Measurements from ENCODE around the gene CRY2.
"Not testable (repeated sequence)": the region's sequence is repeated elsewhere in the genome, so short reads cannot be mapped to it uniquely, and the experiment has no call there.

CRY2 gene

DNA sequence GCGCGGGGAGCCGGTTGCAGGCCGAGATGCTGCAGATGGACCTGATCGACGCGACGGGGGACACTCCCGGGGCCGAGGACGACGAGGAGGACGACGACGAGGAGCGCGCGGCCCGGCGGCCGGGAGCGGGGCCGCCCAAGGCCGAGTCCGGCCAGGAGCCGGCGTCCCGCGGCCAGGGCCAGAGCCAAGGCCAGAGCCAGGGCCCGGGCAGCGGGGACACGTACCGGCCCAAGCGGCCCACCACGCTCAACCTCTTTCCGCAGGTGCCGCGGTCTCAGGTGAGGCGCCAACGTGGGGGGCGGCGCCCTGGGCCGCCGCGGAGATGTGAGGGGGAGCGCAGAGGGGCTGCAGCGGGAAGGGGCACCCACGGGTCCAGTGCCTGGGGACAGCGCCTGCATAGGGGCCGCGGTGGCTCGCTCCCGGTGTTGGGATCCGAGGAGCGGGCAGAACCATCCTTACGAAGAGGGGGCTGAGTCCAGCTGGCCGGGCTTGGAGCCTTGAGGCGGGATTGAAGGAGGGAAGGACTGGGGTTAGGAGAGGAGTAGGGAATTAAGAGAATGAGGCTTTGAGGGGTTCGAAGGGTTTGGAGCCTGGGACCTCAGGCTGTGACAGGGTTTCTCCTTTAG, 53.0 kb downstream of the CRY2 start:
- DNase-seq: not testable (repeated sequence)

DNA sequence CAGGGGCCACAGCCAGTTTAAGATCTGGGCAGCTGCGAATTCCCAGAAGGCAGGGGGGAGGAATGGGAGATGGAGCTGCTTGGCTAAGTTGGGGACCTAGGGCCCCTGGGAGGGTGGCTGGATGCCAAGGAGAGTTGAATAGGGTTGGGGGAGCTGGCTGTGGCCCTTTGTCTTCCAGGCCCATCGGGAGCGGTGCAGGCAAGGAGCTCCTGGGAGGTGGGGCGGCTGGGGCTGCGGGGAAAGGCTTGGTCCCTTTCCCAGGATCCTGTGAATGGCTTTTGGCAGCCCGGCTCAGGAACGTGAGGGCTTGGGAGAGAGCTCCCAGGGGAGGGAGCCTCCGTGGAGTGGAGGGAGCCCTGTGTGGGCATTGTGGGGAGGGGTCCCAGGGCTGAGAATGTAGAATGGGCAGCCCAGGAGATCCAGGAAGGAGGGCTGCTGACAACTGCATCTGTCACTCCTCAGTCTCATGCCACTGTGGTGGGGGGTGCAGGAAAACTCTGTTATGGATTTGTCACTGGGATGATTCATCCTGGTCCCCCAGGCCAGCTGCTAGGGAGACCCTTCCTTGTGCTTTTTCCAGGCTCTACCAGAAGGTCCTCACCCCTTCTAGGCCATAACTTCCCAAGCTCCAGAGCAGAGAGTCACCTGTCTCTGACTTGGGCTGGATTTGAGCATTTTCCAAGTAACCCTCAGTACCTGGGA, 53.8 kb downstream of the CRY2 start:
- no peak for DNase-seq

DNA sequence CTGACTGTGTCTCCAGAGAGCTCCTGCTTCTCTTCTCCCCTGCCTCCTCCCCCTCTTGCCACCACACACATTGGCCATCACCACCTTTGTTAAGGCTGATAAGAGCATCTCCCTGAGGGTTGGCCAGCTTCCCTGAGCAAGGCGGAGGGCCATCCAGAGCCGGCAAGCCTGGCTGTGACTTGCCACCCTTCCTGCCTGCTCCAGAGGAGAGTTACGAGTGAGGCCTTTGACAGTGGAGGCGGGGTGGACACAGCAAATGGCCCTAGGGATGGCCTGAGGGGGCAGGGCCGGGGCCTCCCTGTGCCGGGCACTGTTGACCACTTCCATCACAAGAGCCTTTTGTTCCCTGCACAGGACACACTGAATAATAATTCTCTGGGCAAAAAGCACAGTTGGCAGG, 54.4 kb downstream of the CRY2 start:
- DNase-seq: no peak

DNA sequence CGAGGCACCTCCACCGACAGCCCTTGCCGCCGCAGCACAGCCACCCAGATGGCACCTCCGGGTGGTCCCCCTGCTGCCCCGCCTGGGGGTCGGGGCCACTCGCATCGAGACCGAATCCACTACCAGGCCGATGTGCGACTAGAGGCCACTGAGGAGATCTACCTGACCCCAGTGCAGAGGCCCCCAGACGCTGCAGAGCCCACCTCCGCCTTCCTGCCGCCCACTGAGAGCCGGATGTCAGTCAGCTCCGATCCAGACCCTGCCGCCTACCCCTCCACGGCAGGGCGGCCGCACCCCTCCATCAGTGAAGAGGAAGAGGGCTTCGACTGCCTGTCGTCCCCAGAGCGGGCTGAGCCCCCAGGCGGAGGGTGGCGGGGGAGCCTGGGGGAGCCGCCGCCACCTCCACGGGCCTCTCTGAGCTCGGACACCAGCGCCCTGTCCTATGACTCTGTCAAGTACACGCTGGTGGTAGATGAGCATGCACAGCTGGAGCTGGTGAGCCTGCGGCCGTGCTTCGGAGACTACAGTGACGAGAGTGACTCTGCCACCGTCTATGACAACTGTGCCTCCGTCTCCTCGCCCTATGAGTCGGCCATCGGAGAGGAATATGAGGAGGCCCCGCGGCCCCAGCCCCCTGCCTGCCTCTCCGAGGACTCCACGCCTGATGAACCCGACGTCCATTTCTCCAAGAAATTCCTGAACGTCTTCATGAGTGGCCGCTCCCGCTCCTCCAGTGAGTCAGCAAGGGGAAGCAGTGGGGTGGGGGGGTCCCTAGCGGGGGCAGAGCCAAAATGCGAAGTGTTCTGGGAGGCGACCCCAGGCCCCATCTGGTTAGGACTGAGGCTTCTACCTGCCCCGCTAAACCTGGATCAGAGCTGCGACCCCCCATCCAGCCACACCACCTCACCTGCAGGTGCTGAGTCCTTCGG, 55.4 kb downstream of the CRY2 start:
- DNase-seq: no peak

DNA sequence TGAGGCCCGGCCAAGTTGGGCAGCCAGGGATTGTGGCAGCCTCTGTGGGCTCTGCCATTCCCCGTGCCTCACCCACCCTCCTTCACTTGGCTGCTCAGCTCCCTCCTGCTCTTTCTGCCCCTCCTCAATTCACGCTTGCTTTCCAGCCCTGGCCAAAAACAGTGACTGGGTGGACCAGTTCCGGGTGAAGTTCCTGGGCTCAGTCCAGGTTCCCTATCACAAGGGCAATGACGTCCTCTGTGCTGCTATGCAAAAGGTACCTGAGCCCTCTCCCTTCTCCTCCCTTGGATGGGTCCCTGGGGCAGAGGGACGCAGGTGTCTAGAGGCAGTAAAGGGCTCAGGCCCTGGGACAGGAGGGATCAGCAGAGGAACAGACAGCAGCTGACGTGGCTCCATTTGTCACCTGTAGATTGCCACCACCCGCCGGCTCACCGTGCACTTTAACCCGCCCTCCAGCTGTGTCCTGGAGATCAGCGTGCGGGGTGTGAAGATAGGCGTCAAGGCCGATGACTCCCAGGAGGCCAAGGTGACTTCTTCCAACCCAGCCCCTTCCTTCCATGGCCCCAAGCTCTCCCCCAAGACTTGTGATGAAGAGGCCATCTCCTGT, 57.1 kb downstream of the CRY2 start:
- DNase-seq: no peak

DNA sequence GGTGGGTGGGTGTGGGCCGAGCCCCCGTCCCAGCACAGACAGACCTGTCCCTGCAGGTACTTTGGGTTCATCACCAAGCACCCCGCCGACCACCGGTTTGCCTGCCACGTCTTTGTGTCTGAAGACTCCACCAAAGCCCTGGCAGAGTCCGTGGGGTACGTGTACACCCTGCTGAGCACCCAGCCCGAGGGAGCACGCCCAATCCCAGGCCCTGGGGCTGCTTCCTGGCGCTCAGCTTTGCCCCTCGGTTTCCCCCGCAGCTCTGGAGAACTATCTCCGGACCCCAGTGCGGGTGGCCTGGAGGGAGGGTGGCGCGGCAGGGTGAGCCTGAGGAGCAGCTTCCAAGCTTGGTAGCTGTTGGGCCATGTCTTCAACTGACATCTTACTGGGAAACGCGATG, 57.8 kb downstream of the CRY2 start:
- DNase-seq: no peak

DNA sequence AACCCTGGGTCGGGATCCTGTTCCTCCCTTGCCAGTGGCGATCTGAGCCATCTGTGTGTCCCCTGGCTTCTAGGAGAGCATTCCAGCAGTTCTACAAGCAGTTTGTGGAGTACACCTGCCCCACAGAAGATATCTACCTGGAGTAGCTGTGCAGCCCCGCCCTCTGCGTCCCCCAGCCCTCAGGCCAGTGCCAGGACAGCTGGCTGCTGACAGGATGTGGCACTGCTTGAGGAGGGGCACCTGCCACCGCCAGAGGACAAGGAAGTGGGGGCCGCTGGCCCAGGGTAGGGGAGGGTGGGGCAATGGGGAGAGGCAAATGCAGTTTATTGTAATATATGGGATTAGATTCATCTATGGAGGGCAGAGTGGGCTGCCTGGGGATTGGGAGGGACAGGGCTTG, 58.3 kb downstream of the CRY2 start:
- not testable (repeated sequence) for DNase-seq

DNA sequence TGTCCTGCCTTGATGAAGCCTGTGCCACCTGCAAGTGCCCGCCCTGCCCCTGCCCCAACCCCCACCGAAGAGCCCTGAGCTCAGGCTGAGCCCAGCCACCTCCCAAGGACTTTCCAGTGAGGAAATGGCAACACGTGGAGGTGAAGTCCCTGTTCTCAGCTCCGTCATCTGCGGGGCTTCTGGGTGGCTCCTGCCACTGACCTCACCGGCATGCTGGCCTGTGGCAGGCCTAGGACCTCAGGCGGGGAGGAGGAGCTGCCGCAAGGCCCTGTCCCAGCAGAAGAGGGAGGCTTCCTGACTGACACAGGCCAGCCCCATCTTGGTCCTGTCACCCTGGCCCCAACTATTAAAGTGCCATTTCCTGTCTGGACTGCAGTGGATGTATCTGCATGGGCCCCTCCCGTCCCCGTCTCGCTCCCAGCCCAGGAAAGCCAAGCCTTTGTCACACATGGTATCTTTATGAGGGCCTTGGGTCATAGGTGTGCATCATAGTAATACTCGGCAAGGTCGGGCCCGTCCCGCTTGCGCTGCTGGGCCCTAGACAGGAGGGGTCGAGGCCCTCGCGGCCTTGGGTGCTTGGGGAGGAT, 58.9 kb downstream of the CRY2 start:
- no peak for DNase-seq

DNA sequence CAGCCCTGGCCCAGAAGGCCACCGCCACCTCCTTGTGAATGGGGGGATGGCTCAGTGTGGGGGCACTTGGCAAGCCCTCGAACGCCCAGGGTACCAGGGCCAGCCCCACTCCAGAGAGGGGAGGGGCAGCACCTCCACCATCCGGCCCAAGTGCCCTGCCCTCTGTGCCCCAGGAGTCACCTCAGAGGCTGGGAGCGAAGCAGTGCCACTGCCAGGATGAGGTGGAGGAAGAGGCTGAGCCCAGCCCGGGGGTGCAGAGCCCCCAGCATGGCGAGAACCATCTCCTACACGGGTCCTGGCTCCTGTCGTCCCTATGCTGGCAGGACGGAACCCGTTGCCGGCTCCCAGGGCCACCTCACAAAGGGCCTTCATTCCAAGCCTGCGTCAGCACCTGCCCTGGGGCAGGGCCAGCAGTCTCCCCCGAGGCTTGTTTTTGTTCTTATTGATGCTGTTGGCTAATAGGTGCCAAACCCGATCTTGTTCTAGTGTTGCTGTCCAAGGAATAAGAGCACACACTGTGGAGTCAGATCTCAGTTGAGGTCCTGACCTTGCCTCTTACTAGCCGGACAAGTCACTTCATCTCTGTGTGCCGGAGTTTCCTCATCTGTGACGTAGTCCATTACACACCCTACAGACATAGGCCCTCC, 59.8 kb downstream of the CRY2 start, which contains the start of gene FREY1:
Gene FREY1 (minus strand): TSS at position 307 of the 647 bp plus-strand sequence. CDS start 26 bp downstream, at position 281.
- no peak for DNase-seq

DNA sequence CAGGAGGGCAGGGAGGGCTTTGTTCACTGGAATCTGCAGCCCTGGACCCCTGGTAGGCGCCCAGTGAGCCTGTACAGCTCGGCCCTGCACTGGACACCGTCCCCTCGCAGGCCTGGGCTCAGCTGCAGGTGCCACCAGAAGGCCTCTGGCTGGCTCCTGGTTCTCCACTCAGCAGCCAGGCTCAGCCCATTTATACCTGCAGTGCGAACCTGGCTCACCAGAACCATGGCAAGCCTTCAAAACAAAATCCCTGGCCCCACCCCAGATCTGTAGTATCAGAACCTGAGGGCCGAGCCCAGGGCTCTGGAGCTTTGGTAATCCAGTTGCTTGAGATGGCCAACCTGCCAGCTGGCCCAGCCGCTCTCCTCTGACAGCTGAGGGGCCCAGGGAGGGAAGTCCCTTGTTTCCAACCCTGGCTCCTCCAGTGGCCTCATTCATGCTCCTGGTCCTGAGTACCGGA, 60.7 kb downstream of the CRY2 start:
- no peak for DNase-seq

DNA sequence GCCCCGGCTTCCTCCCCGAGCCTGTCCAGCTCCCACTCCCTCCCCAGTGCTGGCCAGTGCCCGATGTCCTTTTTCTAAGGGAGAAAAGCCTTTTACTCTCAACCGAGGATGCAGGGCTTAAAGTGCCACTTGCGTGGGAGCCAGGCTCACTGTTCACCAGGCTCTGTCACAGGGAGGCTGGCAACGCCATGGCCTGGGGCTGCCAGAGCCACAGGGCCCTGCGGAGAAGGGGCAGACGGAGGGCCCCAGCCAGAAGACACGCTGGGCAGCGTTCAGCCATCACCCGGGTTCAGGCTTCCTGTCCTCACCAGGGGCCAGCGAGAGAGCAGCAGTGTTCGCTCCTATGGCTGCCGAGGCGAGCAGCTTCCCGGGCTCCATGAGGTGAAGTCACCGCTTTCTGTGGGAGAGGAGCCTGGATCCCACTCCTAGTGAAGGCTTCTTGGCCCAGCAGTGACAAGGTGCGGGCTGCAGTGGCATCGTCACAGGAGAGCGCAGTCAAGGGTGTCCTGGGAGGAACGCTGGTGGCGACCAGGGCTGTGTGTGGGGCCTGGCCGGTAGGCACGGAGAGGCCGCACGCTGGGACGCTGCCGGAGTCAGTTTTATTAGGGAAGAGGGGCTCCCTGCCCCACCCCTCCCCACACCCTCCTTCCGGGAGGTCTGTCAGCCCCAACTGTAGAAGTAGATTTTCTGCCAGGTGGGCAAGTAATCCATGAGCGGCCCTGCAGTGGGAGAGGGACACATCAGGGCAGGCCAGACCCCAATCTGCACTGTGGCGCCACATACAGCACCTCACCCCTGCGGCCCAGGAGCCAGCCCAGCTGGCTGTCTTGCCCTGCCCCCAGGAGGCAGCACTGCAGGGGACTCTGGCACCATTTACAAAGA, 62.6 kb downstream of the CRY2 start:
- DNase-seq: no peak

DNA sequence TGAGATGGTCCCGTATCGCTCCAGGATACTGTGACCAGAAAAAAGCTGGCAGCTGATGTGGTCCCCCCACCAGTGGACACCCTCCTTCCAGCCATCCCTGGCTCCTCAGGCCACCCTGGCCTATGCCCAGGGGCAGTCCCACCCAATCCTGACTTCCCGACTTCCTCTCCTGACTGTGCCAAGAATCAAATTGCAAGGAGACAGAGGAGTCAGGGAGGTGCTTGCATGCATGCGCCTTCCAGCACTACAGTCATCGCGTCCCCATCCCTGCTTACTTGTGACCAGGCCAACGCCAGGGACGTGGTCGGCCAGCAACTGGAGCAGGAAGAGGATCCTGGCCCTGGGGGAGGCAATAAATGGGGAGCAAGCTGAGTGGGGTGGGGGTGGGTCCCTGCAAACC, 63.3 kb downstream of the CRY2 start:
- DNase-seq: no peak

DNA sequence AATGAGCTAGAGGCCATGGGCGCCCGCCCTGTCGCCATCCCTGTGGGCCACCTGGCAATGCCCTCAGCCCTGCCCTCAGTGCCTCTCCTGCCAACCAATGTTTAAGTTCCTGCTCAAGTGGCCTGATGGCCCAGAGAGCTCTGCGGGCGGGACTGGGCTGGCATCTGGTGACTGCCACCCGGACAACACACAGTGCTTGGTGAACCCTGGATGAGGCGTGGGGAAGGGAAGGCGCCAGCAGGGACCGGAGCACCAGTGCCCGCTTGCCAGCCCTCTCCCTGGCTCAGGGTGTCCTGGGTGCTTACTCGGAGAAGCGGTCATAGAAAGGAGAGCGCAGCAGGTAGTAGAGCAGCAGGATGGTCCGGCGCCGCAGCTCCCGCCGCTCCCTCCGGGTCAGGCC, 66.2 kb downstream of the CRY2 start:
- DNase-seq: no peak

DNA sequence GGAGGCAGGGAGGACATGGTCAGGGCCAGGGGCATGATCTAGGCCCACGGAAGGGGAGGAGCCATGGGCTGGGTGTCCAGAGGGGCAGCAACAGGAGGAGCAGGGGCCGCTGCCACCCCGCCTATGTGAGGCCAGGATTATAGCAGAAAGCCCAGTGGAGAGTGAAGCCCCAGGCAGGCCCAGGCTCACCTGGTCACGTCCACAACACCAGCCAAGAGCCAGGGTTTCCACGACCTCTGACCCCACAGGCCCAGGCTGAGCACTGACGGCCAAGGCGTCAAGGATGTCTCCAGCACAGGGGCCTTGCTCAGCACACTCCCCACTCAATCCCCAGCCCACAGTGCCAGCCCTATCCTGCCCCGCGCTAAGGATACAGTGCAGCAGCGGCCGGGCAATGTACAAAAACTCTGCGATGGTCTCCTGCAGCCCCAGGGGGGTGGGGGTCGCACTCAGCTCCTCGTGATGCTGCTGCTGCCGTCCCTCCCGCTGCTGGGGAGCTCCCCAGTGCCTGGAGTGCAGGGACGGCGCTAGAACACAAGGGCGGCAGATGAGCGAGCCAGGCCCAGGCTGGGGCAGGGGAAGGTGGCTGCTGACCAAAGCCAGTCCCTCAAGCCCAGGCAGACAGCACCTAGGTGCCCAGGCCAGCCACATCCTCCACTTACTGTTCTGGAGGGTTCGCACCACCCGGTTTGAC, 66.8 kb downstream of the CRY2 start:
- DNase-seq: no peak

DNA sequence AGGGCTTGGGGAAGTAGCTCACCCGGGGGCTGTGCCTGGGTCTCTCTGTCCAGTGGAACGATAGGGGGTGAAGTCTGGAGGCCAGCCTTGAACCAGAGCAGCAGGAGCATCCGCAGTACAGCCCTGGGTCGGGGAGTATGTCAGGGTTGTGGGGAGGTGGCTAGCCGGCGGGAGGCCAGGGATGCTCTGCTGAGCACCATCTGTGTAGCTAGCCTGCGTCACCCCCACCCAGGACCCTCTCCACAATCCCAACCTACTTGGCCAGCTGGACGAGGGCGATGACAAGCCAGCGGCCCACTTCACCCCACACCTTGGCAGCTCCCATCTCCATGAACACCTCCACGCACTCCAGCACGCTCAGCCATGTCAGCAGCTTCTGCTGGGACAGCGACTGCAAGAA, 68.2 kb downstream of the CRY2 start:
- no peak for DNase-seq

DNA sequence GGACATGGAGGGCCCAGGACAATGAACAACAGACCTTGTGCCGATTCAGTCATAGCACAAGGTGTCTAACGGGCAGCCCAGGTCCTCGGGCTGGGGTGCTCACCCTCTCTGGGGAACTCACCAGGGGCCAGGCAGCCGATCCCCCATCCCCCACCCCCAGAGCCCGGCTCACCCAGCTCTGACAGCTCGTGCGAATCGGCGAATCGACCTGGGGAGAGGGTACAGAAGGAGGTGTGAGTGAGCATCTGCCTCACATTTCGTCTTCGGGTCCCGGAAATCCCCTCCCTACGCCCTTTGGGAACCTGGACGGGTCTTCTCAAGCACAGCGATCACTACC, 70.0 kb downstream of the CRY2 start:
- no peak for DNase-seq

DNA sequence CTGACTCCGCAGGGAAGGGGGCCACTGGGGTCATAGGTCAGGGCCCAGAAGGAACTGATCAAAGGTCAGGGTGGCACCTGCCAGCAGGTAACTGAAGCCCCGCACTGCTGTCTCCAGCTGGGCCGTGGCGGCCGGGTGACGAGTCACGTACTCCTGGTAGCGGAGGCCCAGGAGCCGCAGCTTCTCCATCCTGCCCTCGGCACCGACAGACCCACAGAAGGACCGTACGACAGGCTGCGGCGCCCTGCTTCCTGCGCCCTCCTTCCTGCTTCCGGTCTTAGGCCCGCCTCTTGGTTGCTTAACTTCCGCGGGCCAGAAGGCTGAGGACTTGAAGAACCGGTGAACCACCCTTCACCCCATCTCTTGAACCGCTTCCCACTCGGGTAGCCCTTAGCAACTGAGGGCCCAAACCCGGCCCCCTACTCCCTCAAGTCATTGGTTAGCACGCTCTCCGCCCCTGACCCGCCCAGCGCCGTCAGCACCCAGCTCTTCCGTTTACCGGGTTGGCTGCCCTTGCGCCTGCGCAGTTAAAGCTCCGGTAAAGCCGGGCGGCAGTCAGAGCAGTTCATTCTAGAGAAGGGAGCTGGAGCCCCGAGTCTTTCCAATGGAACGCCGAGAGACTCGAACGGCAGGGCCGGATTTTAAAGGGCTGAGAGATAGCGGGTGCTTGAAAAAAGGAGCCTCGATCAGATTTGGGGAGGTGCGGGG, 70.5 kb downstream of the CRY2 start, which contains the start of gene PEX16:
Gene PEX16 (minus strand): TSS at position 255 of the 708 bp plus-strand sequence. CDS start 66 bp downstream, at position 189.
- peak; percentile 94 for DNase-seq

DNA sequence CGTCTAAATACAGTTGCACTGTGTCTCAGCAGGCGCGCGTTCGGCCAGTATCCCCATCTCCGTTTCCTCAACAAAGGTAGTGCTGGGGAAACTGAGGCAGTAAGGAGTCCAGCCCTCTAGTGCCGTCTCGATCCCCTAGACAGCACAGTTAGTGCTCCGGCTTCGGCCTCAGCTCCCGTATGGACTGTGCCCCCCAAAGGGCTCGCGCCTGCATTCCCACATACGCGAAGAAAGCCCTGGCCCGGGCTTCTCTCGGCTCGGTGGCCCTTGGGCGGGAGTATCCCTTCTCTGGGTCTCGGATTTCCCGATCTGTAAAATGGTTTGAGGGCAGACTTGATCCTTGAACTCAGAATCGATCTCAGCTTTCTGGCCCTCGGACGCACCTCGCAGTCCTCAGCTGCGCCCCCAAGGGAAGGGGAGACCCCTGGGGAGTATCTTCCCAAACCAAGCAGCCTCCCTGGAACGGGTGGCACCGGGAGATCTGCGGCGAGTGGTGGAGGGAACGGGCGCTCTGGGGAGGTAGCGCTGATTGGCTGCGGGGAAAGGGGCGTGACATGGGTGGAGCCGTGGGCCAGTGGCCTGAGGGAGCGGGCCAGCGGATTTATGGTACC, 71.2 kb downstream of the CRY2 start:
- peak; percentile 32 for DNase-seq

DNA sequence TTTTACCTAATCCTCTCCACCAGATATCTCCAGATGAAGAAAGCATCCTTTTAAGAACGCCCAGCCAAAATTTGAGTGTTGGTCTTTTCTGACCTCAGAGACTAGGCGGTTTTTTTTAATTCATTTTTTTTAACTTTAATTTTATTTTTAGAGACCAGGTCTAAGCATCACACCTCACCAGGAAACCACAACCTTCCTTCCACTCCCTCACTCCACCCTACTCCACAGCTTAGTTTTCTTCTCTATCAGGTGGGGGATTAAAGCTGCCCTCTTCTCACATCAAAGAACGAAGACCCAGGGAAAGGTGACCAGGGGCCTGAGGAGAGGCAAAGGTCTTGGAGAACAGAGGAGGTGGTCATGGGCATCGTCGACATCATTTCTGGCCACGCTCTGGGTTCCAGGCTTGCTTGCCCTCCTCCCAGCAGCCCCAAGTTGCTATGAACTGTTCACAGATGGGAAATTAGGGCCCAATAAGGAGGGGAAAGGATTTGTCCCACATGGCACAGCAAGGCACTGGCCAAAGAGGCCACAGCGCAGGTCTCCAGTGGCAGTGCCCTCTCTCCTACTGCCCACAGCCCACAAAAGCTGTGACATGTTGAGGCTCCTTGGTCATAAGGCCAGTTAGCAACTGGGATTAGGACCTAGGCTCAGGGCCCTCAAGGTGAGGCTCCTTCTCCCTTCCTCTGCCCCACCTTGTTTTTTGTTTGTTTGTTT, 71.8 kb downstream of the CRY2 start:
- DNase-seq: no peak

Data from activated CD4-positive, alpha-beta T cell treated with anti-CD3 and anti-CD28 coated beads for 1 hour (primary cell).